Breast epithelium (tissue), 4 donors: ENCODE data around the gene PPP5C. TPM values are rescaled to one million over a fixed set of nuclear protein-coding genes. Genes with fewer than 3 reads are reported as not detected.
"Not testable (repeated sequence)": the region's sequence is repeated elsewhere in the genome, so short reads cannot be mapped to it uniquely, and the experiment has no call there.

Experiments
- DNase-seq, 2 donors: peaks; one replicate each; pipeline ENCODE4 v3.0.0-alpha.2; 2019; ENCODE audit warnings: low spot score in 2 of 2
- H3K27ac ChIP-seq, 2 donors: fragments of 200-600 bp; sonication (generic) in 1 of 2; one replicate each; pipeline ENCODE4 v1.5.1; 2016 to 2019; ENCODE audit warnings: mild to moderate bottlenecking in 1 of 2
- H3K27me3 ChIP-seq, 2 donors: fragments of 200-600 bp; sonication (generic) in 1 of 2; one replicate each; pipeline versions ENCODE4 v1.5.1 to v1.6.0; 2017 to 2019; ENCODE audit warnings: control low read depth in 1 of 2, mild to moderate bottlenecking in 1 of 2
- H3K36me3 ChIP-seq: fragments of 200-600 bp; one replicate; pipeline ENCODE4 v1.5.1; 2019
- H3K4me1 ChIP-seq, 2 donors: fragments of 200-600 bp; sonication (generic); one replicate each; pipeline ENCODE4 v1.5.1; 2016 to 2019; ENCODE audit warnings: control low read depth in 1 of 2
- H3K4me3 ChIP-seq, 3 donors: fragments of 200-600 bp; sonication (generic); 1 replicate in 2 of 3; 2 replicates in 1 of 3; pipeline ENCODE4 v1.5.1; 2016 to 2019; ENCODE audit warnings: mild to moderate bottlenecking in 3 of 3, moderate library complexity in 2 of 3
- H3K9me3 ChIP-seq, 2 donors: fragments of 200-600 bp; sonication (generic) in 1 of 2; one replicate each; pipeline ENCODE4 v1.5.1; 2016 to 2019; ENCODE audit warnings: control low read depth in 1 of 2
- CTCF ChIP-seq, 3 donors: fragments of 450-650 bp; IDR thresholded peaks; one replicate each; pipeline ENCODE4 v1.5.1; 2016 to 2017; ENCODE audit warnings: antibody characterized with exemption in 3 of 3, mild to moderate bottlenecking in 3 of 3, moderate library complexity in 3 of 3
- POLR2A ChIP-seq: fragments of 450-650 bp; IDR thresholded peaks from one replicate; pipeline ENCODE4 v1.6.1; 2016; ENCODE audit warnings: antibody characterized with exemption, mild to moderate bottlenecking, moderate library complexity
- POLR2AphosphoS5 ChIP-seq, 3 donors: sonication (generic); formaldehyde crosslinking; IDR thresholded peaks; one replicate each; pipeline ENCODE4 v1.6.1; 2017; ENCODE audit warnings: antibody characterized with exemption in 3 of 3
- intact Hi-C: fragments of 100-400 bp; cut with DNase I; formaldehyde crosslinking; loops from one replicate; pipeline ENCODE4 v1.15.1; 2023; ENCODE audit warnings: low total_unique reads
- total RNA-seq, 3 donors: library from RNA; depleted of rRNA; stranded (reverse); fragments of >200 nt; gene quantifications; one replicate each; pipeline ENCODE4 v1.1.0, GENCODE V29; 2016

The PPP5C gene
- total RNA-seq, 3 donors from 2014 or later: 41.3 to 72.4 (median 58.7) TPM

- no peak for DNase-seq
- Histone ChIP-seq H3K36me3 (no peaks in the 10 kb centered on the region), H3K27ac (no peak overlapping the region), H3K27me3 (no peaks in the 10 kb centered on the region), H3K4me3 (no peak overlapping the region), H3K4me1 (no peaks in the 10 kb centered on the region), H3K9me3 (no peaks in the 10 kb centered on the region)
- no peak for TF ChIP-seq POLR2A
- no peak for TF ChIP-seq POLR2AphosphoS5 (IDR thresholded peaks at IDR 0.05)
- TF ChIP-seq CTCF (IDR thresholded peaks at IDR 0.05): no peak
- intact Hi-C loops: no loop called here
Measured at GRCh38 chr19:46435009-46435408, 88.1 kb downstream of the PPP5C start.

DNA sequence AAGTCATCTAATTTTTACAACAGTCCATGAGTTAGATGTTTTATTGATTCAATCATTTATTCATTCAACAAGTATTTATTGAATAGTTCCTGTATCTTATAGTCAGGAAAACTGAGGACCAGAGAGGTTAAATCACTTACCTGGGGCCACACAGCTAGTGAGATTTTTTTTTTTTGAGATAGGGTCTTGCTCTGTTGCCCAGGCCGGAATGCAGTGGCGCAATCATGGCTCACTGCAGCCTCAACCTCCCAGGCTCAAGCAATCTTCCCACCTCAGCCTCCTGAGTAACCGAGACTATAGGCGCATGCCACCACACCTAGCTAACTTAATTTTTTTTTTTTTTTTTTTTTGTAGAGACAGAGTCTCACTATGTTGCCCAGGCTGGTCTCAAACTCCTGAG, 88.8 kb downstream of the PPP5C start:
- H3K27ac ChIP-seq, DNase-seq, intact Hi-C loops, H3K4me1 ChIP-seq, H3K9me3 ChIP-seq, H3K27me3 ChIP-seq, H3K36me3 ChIP-seq, H3K4me3 ChIP-seq: not testable (repeated sequence)

Other genes with a start within 250 kb of the PPP5C start
- not detected for gene IGFL3, start 222.4 kb upstream of the PPP5C start, total RNA-seq
- gene IGFL2, start 198.8 kb upstream of the PPP5C start, total RNA-seq: not detected
- not detected for gene IGFL1, start 117.3 kb upstream of the PPP5C start, total RNA-seq
- gene HIF3A, start 50.0 kb upstream of the PPP5C start, total RNA-seq: 100 to 1,000 TPM in 1 of 3 donors, 10 to 100 TPM in 2; 10.4 to 111 (median 20.6) TPM
- gene CCDC8, start 66.5 kb downstream of the PPP5C start, total RNA-seq: 10 to 100 TPM in 2 of 3 donors, 1 to 10 TPM in 1; 2.2 to 29.7 (median 16.4) TPM
- under 1 TPM in 2 of 3 donors, not detected in 1; 0.59 to 0.98 TPM for gene PNMA8C, start 81.8 kb downstream of the PPP5C start, total RNA-seq
- 1 to 10 TPM in 2 of 3 donors, under 1 TPM in 1; 0.80 to 8.8 (median 2.3) TPM for gene PNMA8A, start 124.5 kb downstream of the PPP5C start, total RNA-seq
- gene PNMA8B, start 148.8 kb downstream of the PPP5C start, total RNA-seq: 1 to 10 TPM; 1.6 to 4.2 (median 2.2) TPM